B cell (primary cell): ENCODE data around the gene RNF34. TPM values are rescaled to one million over a fixed set of nuclear protein-coding genes. Genes with fewer than 3 reads are reported as not detected.

Experiments used
- ATAC-seq: fragments of 200-7000 bp; cut with Tn5 transposase; one replicate; pipeline ENCODE4 v1.10.0; 2021; ENCODE audit warnings: low read depth, mild to moderate bottlenecking, moderate number of reproducible peaks, moderate library complexity
- CTCF ChIA-PET: fragments of 350-600 bp; sonication (Branson Sonifier 250); formaldehyde crosslinking; loops from one replicate; lab custom pipeline; 2021; ENCODE audit warnings: antibody characterized with exemption, inconsistent platforms; lab: Charles Lee
- POLR2A ChIA-PET: fragments of 350-600 bp; sonication (Branson Sonifier 250); formaldehyde crosslinking; loops from one replicate; lab custom pipeline; 2021; ENCODE audit warnings: antibody characterized with exemption; lab: Charles Lee
- DNase-seq: peaks from one replicate; pipeline ENCODE4 v3.0.0; 2013
- H2AFZ ChIP-seq: 2 replicates; pipeline ENCODE4 v1.6.1; 2012; ENCODE audit warnings: mild to moderate bottlenecking, low read depth, low read length; ENCODE audit not compliant: insufficient read depth, poor library complexity, severe bottlenecking
- H3K27ac ChIP-seq, 2 donors: 1 replicate in 1 of 2; 2 replicates in 1 of 2; pipeline ENCODE4 v1.5.1; 2012 to 2013; ENCODE audit warnings: low read length in 2 of 2, mild to moderate bottlenecking in 2 of 2, moderate library complexity in 1 of 2
- H3K27me3 ChIP-seq, 4 experiments: fragments of 200-600 bp in 1 of 4; sonication (generic) in 1 of 4; replicated peaks in 1 of 4; 1 replicate in 2 of 4; 2 replicates in 2 of 4; pipeline versions ENCODE4 v1.6.1 to v1.7.0; 2013 to 2016; ENCODE audit warnings: low read length in 3 of 4, mild to moderate bottlenecking in 2 of 4, mixed read lengths in 1 of 4, moderate library complexity in 1 of 4; ENCODE audit not compliant: insufficient read depth in 4 of 4, control insufficient read depth in 3 of 4; ENCODE audit errors: control extremely low read depth in 1 of 4
- H3K36me3 ChIP-seq, 2 experiments: replicated peaks in 1 of 2; 1 replicate in 1 of 2; 2 replicates in 1 of 2; pipeline versions ENCODE4 v1.6.1 to v1.7.1; 2013; ENCODE audit warnings: low read length in 1 of 2; ENCODE audit not compliant: insufficient read depth in 2 of 2, control insufficient read depth in 1 of 2; ENCODE audit errors: control extremely low read depth in 1 of 2, extremely low read depth in 1 of 2
- H3K4me1 ChIP-seq, 2 donors: fragments of 200-600 bp in 1 of 2; sonication (generic) in 1 of 2; 1 replicate in 1 of 2; 2 replicates in 1 of 2; pipeline versions ENCODE4 v1.5.1 to v1.6.1; 2013 to 2017; ENCODE audit warnings: low read length in 2 of 2; ENCODE audit not compliant: control insufficient read depth in 2 of 2, insufficient read depth in 2 of 2
- H3K4me2 ChIP-seq: replicated peaks from 2 replicates; pipeline ENCODE3; 2012; ENCODE audit warnings: mild to moderate bottlenecking, low read depth, low read length; ENCODE audit not compliant: poor library complexity, severe bottlenecking
- H3K4me3 ChIP-seq, 5 experiments: fragments of 200-600 bp in 1 of 5; sonication (generic) in 1 of 5; 1 replicate in 3 of 5; 2 replicates in 2 of 5; pipeline versions ENCODE4 v1.5.1 to v1.7.0; 2011 to 2016; ENCODE audit warnings: low read length in 4 of 5, mild to moderate bottlenecking in 4 of 5, low read depth in 2 of 5, control low read depth in 1 of 5, moderate library complexity in 1 of 5; ENCODE audit not compliant: insufficient read depth in 1 of 5; ENCODE audit errors: control extremely low read depth in 1 of 5, extremely low read depth in 1 of 5
- H3K79me2 ChIP-seq: fragments of 200-600 bp; sonication (generic); one replicate; pipeline ENCODE4 v1.6.0; 2016; ENCODE audit warnings: low read length; ENCODE audit not compliant: control insufficient read depth, insufficient read depth
- H3K9ac ChIP-seq: fragments of 200-600 bp; sonication (generic); 2 replicates; pipeline ENCODE4 v1.6.1; 2017; ENCODE audit warnings: mild to moderate bottlenecking, low read length, moderate library complexity
- H3K9me3 ChIP-seq, 3 donors: one replicate each; pipeline versions ENCODE4 v1.6.1 to v1.7.1; 2013; ENCODE audit warnings: low read length in 2 of 3; ENCODE audit not compliant: control insufficient read depth in 2 of 3, insufficient read depth in 1 of 3; ENCODE audit errors: control extremely low read depth in 1 of 3
- H4K20me1 ChIP-seq: 2 replicates; pipeline ENCODE4 v1.6.0; 2012; ENCODE audit warnings: mild to moderate bottlenecking, low read length; ENCODE audit not compliant: insufficient read depth, control insufficient read depth, poor library complexity, severe bottlenecking
- H3K27ac Mint-ChIP-seq: one replicate; pipeline ENCODE4 v1.8.0; 2021; ENCODE audit warnings: mixed read lengths
- H3K27me3 Mint-ChIP-seq: one replicate; pipeline ENCODE4 v1.8.0; 2021; ENCODE audit warnings: mixed read lengths
- H3K4me1 Mint-ChIP-seq: one replicate; pipeline ENCODE4 v1.8.0; 2021; ENCODE audit warnings: mixed read lengths
- H3K4me3 Mint-ChIP-seq: one replicate; pipeline ENCODE4 v1.8.0; 2021; ENCODE audit warnings: mixed read lengths
- H3K9me3 Mint-ChIP-seq: one replicate; pipeline ENCODE4 v1.8.0; 2022; ENCODE audit warnings: mixed read lengths; ENCODE audit not compliant: insufficient read depth
- CTCF ChIP-seq: fragments of 200-600 bp; IDR thresholded peaks from one replicate; pipeline ENCODE4 v1.8.0; 2022; ENCODE audit warnings: antibody characterized with exemption, mild to moderate bottlenecking
- EZH2 ChIP-seq: IDR thresholded peaks from 2 replicates; pipeline ENCODE4 v1.6.1; 2012; ENCODE audit warnings: borderline replicate concordance, low read depth, mild to moderate bottlenecking, moderate library complexity, low read length; ENCODE audit not compliant: insufficient read depth, poor library complexity, severe bottlenecking
- WGBS: methylation state at CpG from one replicate; pipeline ENCODE4 v1.1.5; 2013; ENCODE audit warnings: missing lambda C conversion rate; ENCODE audit not compliant: insufficient coverage; 5-methylcytosine and 5-hydroxymethylcytosine counted together
- intact Hi-C: fragments of 100-400 bp; cut with micrococcal nuclease; formaldehyde crosslinking; loops from one replicate; pipeline ENCODE4 v1.10.0; 2022
- polyA plus RNA-seq: library from polyadenylated mRNA; depleted of rRNA; stranded (reverse); fragments of >200 nt; gene quantifications from 2 replicates; pipeline ENCODE4 v1.2.3, GENCODE V29; 2012
- total RNA-seq, 2 donors: library from RNA; stranded (reverse); fragments of 120-200 nt in 1 of 2; gene quantifications; 1 replicate in 1 of 2; 2 replicates in 1 of 2; pipeline versions ENCODE4 v1.2.3 to v1.2.4, GENCODE V29; 2013 to 2022

The RNF34 gene
- total and polyA plus RNA-seq, 2 donors (not counting 1 experiment from before 2014, with no cell fraction given): 24.9 to 86.7 TPM

GRCh38 chr12:121420109-121420508 is 20.2 kb downstream of the RNF34 start:
- Histone ChIP-seq H2AFZ (no peak overlapping the region), H3K36me3 (peaks cover 1 to 82% of the 10 kb centered on the region in 2 experiments), H4K20me1 (peaks cover 19% of the 10 kb centered on the region), H3K27me3 (no peaks in the 10 kb centered on the region), H3K4me1 (peaks cover 4 to 8% of the 10 kb centered on the region in 2 donors), H3K9me3 (peaks cover 0 to 17% (median 8%) of the 10 kb centered on the region in 3 donors), H3K9ac (no peak overlapping the region), H3K79me2 (peaks cover 29% of the 10 kb centered on the region), H3K27ac (no peak overlapping the region), H3K4me2 (no peak overlapping the region), H3K4me3 (no peak overlapping the region)
- no peaks in the 10 kb centered on the region for H3K27me3 Mint-ChIP-seq
- WGBS: 100% methylated on average over 6 of the region's 6 CpGs
- ATAC-seq (no peak), DNase-seq (no peak)
- intact Hi-C loops: no loop called here
- H3K27ac Mint-ChIP-seq: peak overlapping the region; percentile 1
- no peaks in the 10 kb centered on the region for H3K9me3 Mint-ChIP-seq
- ChIA-PET POLR2A (interaction anchor here (0.6 kb wide), 1 partner anchor 46 kb away, joined by 4 read pairs; no protein-coding TSS in a partner anchor), CTCF (interaction anchor here (1.1 kb wide), 1 partner anchor 23 kb away, joined by 4 read pairs; no protein-coding TSS in a partner anchor)
- no peak overlapping the region for H3K4me3 Mint-ChIP-seq
- peaks cover 10% of the 10 kb centered on the region for H3K4me1 Mint-ChIP-seq
- no peak for TF ChIP-seq EZH2
- no peak for TF ChIP-seq CTCF

GRCh38 chr12:121423253-121423652 is 23.3 kb downstream of the RNF34 start:
- WGBS: 70% methylated on average over 11 of the region's 14 CpGs
- H3K4me3 ChIP-seq: no peak overlapping the region
- peaks cover 12 to 25% of the 10 kb centered on the region in 2 donors for H3K4me1 ChIP-seq
- no peaks in the 10 kb centered on the region for H3K27me3 ChIP-seq
- no peak overlapping the region for H2AFZ ChIP-seq
- no peak for TF ChIP-seq CTCF
- TF ChIP-seq EZH2: no peak
- POLR2A ChIA-PET: interaction anchor here (1.3 kb wide), 1 partner anchor 22 kb away, joined by 4 read pairs; no protein-coding TSS in a partner anchor
- CTCF ChIA-PET: interaction anchor here (0.5 to 6.0 kb wide), 2 partner anchors 20 to 73 kb away, joined by 3 to 48 read pairs; no protein-coding TSS in a partner anchor
- ATAC-seq (no peak), DNase-seq (no peak)
- peaks cover 20% of the 10 kb centered on the region for H3K4me1 Mint-ChIP-seq
- H3K4me3 Mint-ChIP-seq: no peak overlapping the region
- no peak overlapping the region for H3K27ac ChIP-seq
- H3K4me2 ChIP-seq: no peak overlapping the region
- H3K27me3 Mint-ChIP-seq: no peaks in the 10 kb centered on the region
- H4K20me1 ChIP-seq: peaks cover 23% of the 10 kb centered on the region
- no peaks in the 10 kb centered on the region for H3K9me3 Mint-ChIP-seq
- H3K27ac Mint-ChIP-seq: peak overlapping the region; percentile 59
- peaks cover 0 to 82% of the 10 kb centered on the region in 2 experiments for H3K36me3 ChIP-seq
- no peak overlapping the region for H3K9ac ChIP-seq
- H3K9me3 ChIP-seq: peaks cover 0 to 18% (median 9%) of the 10 kb centered on the region in 3 donors
- H3K79me2 ChIP-seq: peaks cover 12% of the 10 kb centered on the region
- intact Hi-C loops: no loop called here
